DMS153 treated with DMSO at 0.1 percent for 48 hours (cell line): ENCODE data around the gene KRTAP5-4.

Experiments
- DNase-seq: peaks from one replicate; lab custom pipeline; 2025; ENCODE audit not compliant: unreplicated experiment; lab: John Stamatoyannopoulos, UW

The KRTAP5-4 gene

DNA sequence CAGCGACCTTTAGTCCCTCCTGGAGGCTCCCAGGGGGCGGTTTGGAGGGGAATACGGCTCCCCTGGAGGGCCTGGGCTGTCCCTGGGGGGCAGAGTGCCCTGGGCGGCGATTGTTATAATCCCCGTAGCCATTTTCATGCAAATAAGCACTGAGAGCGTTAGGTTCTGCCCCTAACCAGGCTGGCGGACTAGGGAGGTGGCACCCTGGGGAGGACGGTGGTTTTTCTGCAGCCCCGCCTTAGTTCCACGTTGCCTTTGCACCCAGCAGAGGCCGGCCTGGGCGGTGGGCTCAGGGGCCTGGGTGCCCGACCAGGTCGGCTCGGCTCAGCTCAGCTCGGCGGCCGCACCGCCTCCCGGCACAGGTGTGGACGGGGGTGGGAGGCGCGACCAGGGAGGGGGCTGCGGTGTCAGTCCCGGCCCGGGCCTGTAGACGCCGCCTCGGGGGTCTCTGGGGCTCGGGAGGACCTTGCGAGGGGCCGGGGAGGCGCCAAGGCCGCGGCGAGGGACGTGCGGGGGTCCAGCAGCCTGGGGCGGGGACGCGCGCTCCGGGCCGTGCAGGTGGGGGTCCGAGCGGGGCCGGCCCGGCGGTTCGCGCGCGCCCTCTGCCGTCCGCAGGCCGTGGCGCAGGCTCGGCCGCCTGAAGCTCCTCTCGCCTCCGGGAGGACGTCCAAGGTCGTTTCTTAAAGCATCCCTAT, 47.6 kb downstream of the KRTAP5-4 start:
- DNase-seq, result peak; percentile 64

- DNase-seq, result no peak
These were observed 48.1 kb downstream of the KRTAP5-4 start for GRCh38 chr11:1573903-1574237.

- DNase-seq, result peak; percentile 60
These were observed 48.6 kb downstream of the KRTAP5-4 start for GRCh38 chr11:1573077-1573902.

DNA sequence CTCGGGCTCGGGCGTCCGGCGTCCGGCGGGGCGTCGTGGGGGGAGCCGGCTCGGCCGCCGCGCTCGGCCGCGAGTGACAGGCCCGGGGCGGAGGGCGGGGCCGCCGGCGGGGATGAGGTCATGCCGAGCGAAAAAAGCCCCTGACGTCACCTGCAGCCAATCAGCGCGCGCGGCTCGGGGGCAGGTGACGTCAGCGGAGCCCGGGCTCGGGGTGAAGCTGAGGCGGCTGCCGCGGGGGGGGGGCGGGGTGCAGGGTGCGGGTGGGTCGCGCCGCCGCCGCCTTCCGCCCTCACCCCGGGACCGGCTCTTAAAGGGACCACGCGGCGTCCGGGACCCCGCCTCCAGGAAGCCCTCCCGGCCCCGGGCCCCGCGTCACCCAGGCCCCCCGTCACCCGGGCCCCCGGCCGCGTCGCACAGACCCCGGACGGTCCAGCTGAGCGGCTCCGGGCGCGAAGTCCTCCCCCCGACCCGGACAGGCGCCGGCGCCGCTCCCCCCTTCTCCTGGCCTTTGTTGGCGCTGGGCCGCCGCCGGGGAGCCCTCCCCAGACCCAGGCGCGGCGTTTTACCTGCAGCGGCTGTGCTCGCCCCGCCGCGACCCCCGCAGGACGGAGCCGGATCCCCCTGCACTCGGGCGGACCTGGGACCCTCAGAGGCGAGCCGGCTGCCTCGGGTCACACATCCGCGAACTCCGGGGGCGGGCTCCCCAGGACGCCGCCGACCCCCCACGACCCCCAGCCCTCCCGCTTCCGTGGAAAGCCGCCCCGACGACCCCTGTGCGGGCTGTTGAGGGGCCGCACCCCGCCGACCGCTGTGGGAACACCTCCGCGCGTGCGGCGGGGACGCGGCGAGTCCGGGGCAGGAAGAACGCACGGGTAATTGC, 49.5 kb downstream of the KRTAP5-4 start, which contains the start of gene DUSP8:
TSS of gene DUSP8 (minus strand) at position 75 of the 880 bp plus-strand sequence. CDS start 6,445 bp downstream, outside the sequence.
- DNase-seq, result peak; percentile 53

DNA sequence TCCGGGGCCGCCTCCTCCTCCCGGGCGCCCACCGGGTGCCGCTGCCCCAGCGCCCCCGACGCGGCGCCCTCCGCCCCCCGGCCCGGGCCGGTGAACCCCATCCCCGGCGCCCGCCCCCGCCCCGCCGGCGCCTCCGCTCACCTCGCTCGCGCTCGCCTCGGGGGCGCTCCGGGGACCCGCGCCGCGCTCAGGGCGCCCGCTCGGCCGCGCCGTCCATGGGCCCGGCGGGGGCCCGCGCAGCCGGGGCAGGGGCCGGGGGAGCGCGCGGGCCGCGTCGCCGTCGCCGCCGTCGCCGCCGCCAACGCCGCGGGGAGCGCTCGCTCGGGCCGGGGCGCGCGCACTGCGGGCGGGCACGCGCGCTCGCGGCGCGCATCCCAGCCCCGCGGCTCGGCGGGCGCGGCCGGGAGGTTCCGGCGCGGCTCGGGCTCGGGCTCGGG, 50.2 kb downstream of the KRTAP5-4 start:
- no peak for DNase-seq
